Vagina (tissue), 2 donors: ENCODE measurements around the gene USP12. TPM values are rescaled to one million over a fixed set of nuclear protein-coding genes. Genes with fewer than 3 reads are reported as not detected.

Experiments
- DNase-seq, 2 donors: peaks; one replicate each; pipeline ENCODE4 v3.0.0-alpha.2; 2017; ENCODE audit errors: extremely low spot score in 2 of 2
- H3K27ac ChIP-seq: fragments of 200-600 bp; sonication (generic); one replicate; pipeline ENCODE4 v1.5.1; 2019
- H3K27me3 ChIP-seq: fragments of 200-600 bp; sonication (generic); one replicate; pipeline ENCODE4 v1.5.1; 2019
- H3K36me3 ChIP-seq, 2 donors: fragments of 200-600 bp; sonication (generic); one replicate each; pipeline ENCODE4 v1.5.1; 2017 to 2019
- H3K4me1 ChIP-seq: fragments of 200-600 bp; sonication (generic); one replicate; pipeline ENCODE4 v1.5.1; 2019
- H3K4me3 ChIP-seq, 2 donors: fragments of 200-600 bp; sonication (generic); 1 replicate in 1 of 2; 2 replicates in 1 of 2; pipeline ENCODE4 v1.5.1; 2016 to 2019
- H3K9me3 ChIP-seq: fragments of 200-600 bp; sonication (generic); one replicate; pipeline ENCODE4 v1.5.1; 2019
- POLR2A ChIP-seq, 2 donors: fragments of 450-650 bp; IDR thresholded peaks; one replicate each; pipeline ENCODE4 v1.6.1; 2017; ENCODE audit warnings: antibody characterized with exemption in 2 of 2, mild to moderate bottlenecking in 2 of 2, moderate library complexity in 2 of 2
- POLR2AphosphoS5 ChIP-seq, 2 donors: sonication (generic); formaldehyde crosslinking; IDR thresholded peaks; one replicate each; pipeline ENCODE4 v1.9.0; 2017; ENCODE audit warnings: antibody characterized with exemption in 2 of 2, mild to moderate bottlenecking in 2 of 2, low read depth in 1 of 2; ENCODE audit not compliant: insufficient read depth in 1 of 2
- intact Hi-C: fragments of 100-400 bp; cut with DNase I; formaldehyde crosslinking; loops from one replicate; pipeline ENCODE4 v1.15.1; 2023
- total RNA-seq: library from RNA; depleted of rRNA; stranded (reverse); fragments of >200 nt; gene quantifications from one replicate; pipeline ENCODE4 v1.2.3, GENCODE V29; 2016
- TF ChIP-seq, protein P1 (sequence below), 3 experiments: fragments of 450-650 bp in 2 of 3; fragments of 200-600 bp in 1 of 3; sonication (generic) in 1 of 3; IDR thresholded peaks; one replicate each; pipeline ENCODE4 v1.5.1; 2017 to 2019; ENCODE audit warnings: antibody characterized with exemption in 3 of 3, mild to moderate bottlenecking in 2 of 3, moderate library complexity in 2 of 3

The USP12 gene
- total RNA-seq, 1 donor from 2014 or later: 20.9 TPM

DNA sequence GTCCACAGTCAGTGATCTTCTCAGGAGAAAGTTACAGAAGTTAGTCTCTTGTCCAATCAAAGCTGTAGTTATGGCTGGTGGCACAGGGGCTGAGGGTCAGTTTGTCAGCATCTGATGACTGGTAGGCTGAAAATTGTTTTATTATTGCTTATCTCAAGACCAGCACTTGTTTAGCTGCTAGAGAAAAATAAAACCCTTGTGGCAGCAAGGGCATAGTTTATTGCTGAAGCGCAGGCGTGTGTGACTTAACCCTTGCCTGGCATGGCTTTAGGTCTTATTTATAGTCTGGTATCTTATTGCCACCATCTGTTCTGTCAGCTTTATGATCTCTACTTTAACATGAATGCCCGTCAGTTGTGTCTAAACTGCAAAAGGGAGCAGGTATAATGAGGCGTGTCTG, 154.7 kb downstream of the USP12 start:
- Histone ChIP-seq H3K36me3 (no peaks in the 10 kb centered on the region), H3K4me1 (no peaks in the 10 kb centered on the region), H3K27ac (no peak overlapping the region), H3K4me3 (no peak overlapping the region), H3K27me3 (no peaks in the 10 kb centered on the region), H3K9me3 (no peaks in the 10 kb centered on the region)
- DNase-seq: no peak
- intact Hi-C loops: no loop called here
- TF ChIP-seq POLR2AphosphoS5 (IDR thresholded peaks at IDR 0.05; ENCODE audit: insufficient read depth in 1 of 2, low read depth in 1 of 2): no peak
- TF ChIP-seq, protein P1, sequence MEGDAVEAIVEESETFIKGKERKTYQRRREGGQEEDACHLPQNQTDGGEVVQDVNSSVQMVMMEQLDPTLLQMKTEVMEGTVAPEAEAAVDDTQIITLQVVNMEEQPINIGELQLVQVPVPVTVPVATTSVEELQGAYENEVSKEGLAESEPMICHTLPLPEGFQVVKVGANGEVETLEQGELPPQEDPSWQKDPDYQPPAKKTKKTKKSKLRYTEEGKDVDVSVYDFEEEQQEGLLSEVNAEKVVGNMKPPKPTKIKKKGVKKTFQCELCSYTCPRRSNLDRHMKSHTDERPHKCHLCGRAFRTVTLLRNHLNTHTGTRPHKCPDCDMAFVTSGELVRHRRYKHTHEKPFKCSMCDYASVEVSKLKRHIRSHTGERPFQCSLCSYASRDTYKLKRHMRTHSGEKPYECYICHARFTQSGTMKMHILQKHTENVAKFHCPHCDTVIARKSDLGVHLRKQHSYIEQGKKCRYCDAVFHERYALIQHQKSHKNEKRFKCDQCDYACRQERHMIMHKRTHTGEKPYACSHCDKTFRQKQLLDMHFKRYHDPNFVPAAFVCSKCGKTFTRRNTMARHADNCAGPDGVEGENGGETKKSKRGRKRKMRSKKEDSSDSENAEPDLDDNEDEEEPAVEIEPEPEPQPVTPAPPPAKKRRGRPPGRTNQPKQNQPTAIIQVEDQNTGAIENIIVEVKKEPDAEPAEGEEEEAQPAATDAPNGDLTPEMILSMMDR (IDR thresholded peaks at IDR 0.05): no peak
- TF ChIP-seq POLR2A (IDR thresholded peaks at IDR 0.05): no peak

Other genes with a start within 250 kb of the USP12 start
- gene RPL21, start 79.7 kb upstream of the USP12 start, total RNA-seq: 579 TPM
- gene RASL11A, start 99.0 kb upstream of the USP12 start, total RNA-seq: 74.9 TPM